ENCODE data around the gene LCN10. TPM values are rescaled to one million over a fixed set of nuclear protein-coding genes. Genes with fewer than 3 reads are reported as not detected.

Gene LCN10
- total RNA-seq, 1 donor from 2014 or later = 8.3 TPM

GRCh38 chr9:136723989-136724388, 18.8 kb downstream of the LCN10 start:
- H3K36me3 ChIP-seq = peaks cover 0 to 36% of the 10 kb centered on the region in 2 donors
- H3K27me3 ChIP-seq = no peaks in the 10 kb centered on the region
- intact Hi-C loops (cut with DNase I) = no loop called here
- no peak for DNase-seq (ENCODE audit: extremely low spot score in 2 of 2)
- no peaks in the 10 kb centered on the region for H3K9me3 ChIP-seq
- H3K27ac ChIP-seq = no peak overlapping the region
- TF ChIP-seq POLR2AphosphoS5 (IDR thresholded peaks at IDR 0.05; ENCODE audit: insufficient read depth in 1 of 2, low read depth in 1 of 2) (no peak), POLR2A (IDR thresholded peaks at IDR 0.05) (no peak), CTCF (IDR thresholded peaks at IDR 0.05) (no peak)
- H3K4me1 ChIP-seq = peaks cover 74% of the 10 kb centered on the region
- H3K4me3 ChIP-seq = no peak overlapping the region

GRCh38 chr9:136723362-136723976, 19.3 kb downstream of the LCN10 start:
- no peak for DNase-seq (ENCODE audit: extremely low spot score in 2 of 2)
- H3K36me3 ChIP-seq = peaks cover 0 to 36% of the 10 kb centered on the region in 2 donors
- no peak overlapping the region for H3K4me3 ChIP-seq
- peaks cover 70% of the 10 kb centered on the region for H3K4me1 ChIP-seq
- TF ChIP-seq POLR2A (IDR thresholded peaks at IDR 0.05) = no peak
- TF ChIP-seq POLR2AphosphoS5 (IDR thresholded peaks at IDR 0.05; ENCODE audit: insufficient read depth in 1 of 2, low read depth in 1 of 2) = no peak
- TF ChIP-seq CTCF (IDR thresholded peaks at IDR 0.05) = no peak
- no peaks in the 10 kb centered on the region for H3K9me3 ChIP-seq
- H3K27ac ChIP-seq = no peak overlapping the region
- H3K27me3 ChIP-seq = no peaks in the 10 kb centered on the region
- intact Hi-C loops (cut with DNase I) = no loop called here

DNA sequence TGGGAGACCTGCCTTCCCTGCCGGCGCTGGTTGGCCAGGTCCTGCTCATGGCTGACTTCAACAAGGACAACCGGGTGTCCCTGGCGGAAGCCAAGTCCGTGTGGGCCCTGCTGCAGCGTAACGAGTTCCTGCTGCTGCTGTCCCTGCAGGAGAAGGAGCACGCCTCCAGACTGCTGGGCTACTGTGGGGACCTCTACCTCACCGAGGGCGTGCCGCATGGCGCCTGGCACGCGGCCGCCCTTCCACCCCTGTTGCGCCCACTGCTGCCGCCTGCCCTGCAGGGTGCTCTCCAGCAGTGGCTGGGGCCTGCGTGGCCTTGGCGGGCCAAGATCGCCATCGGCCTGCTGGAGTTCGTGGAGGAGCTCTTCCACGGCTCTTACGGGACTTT, 19.8 kb downstream of the LCN10 start:
- Histone ChIP-seq H3K27ac (no peak overlapping the region), H3K9me3 (no peaks in the 10 kb centered on the region), H3K4me1 (peaks cover 67% of the 10 kb centered on the region), H3K27me3 (no peaks in the 10 kb centered on the region), H3K36me3 (peaks cover 0 to 36% of the 10 kb centered on the region in 2 donors), H3K4me3 (no peak overlapping the region)
- intact Hi-C loops (cut with DNase I) = no loop called here
- TF ChIP-seq CTCF (IDR thresholded peaks at IDR 0.05) = no peak
- TF ChIP-seq POLR2A (IDR thresholded peaks at IDR 0.05) = no peak
- no peak for TF ChIP-seq POLR2AphosphoS5 (IDR thresholded peaks at IDR 0.05; ENCODE audit: insufficient read depth in 1 of 2, low read depth in 1 of 2)
- DNase-seq (ENCODE audit: extremely low spot score in 2 of 2) = no peak

- no peak for TF ChIP-seq CTCF (IDR thresholded peaks at IDR 0.05)
- no peak for TF ChIP-seq POLR2AphosphoS5 (IDR thresholded peaks at IDR 0.05; ENCODE audit: insufficient read depth in 1 of 2, low read depth in 1 of 2)
- TF ChIP-seq POLR2A (IDR thresholded peaks at IDR 0.05) = no peak
- no peak for DNase-seq (ENCODE audit: extremely low spot score in 2 of 2)
- Histone ChIP-seq H3K27me3 (no peaks in the 10 kb centered on the region), H3K27ac (no peak overlapping the region), H3K36me3 (peaks cover 0 to 36% of the 10 kb centered on the region in 2 donors), H3K4me3 (no peak overlapping the region), H3K9me3 (no peaks in the 10 kb centered on the region), H3K4me1 (peaks cover 66% of the 10 kb centered on the region)
- intact Hi-C loops (cut with DNase I) = no loop called here
Observed at GRCh38 chr9:136722093-136722968, 20.4 kb downstream of the LCN10 start.

Data from vagina (tissue), 2 donors.